HG03159 (cell line): ENCODE measurements around the gene SRPRA.
"Not testable (repeated sequence)": the region's sequence is repeated elsewhere in the genome, so short reads cannot be mapped to it uniquely, and the experiment has no call there.

Experiments used
- ATAC-seq: cut with Tn5 transposase; IDR thresholded peaks from one replicate; pipeline ENCODE4 v1.9.1; 2021; ENCODE audit warnings: mild to moderate bottlenecking, moderate library complexity; ENCODE audit not compliant: unreplicated experiment

The SRPRA gene, protein sequence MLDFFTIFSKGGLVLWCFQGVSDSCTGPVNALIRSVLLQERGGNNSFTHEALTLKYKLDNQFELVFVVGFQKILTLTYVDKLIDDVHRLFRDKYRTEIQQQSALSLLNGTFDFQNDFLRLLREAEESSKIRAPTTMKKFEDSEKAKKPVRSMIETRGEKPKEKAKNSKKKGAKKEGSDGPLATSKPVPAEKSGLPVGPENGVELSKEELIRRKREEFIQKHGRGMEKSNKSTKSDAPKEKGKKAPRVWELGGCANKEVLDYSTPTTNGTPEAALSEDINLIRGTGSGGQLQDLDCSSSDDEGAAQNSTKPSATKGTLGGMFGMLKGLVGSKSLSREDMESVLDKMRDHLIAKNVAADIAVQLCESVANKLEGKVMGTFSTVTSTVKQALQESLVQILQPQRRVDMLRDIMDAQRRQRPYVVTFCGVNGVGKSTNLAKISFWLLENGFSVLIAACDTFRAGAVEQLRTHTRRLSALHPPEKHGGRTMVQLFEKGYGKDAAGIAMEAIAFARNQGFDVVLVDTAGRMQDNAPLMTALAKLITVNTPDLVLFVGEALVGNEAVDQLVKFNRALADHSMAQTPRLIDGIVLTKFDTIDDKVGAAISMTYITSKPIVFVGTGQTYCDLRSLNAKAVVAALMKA

DNA sequence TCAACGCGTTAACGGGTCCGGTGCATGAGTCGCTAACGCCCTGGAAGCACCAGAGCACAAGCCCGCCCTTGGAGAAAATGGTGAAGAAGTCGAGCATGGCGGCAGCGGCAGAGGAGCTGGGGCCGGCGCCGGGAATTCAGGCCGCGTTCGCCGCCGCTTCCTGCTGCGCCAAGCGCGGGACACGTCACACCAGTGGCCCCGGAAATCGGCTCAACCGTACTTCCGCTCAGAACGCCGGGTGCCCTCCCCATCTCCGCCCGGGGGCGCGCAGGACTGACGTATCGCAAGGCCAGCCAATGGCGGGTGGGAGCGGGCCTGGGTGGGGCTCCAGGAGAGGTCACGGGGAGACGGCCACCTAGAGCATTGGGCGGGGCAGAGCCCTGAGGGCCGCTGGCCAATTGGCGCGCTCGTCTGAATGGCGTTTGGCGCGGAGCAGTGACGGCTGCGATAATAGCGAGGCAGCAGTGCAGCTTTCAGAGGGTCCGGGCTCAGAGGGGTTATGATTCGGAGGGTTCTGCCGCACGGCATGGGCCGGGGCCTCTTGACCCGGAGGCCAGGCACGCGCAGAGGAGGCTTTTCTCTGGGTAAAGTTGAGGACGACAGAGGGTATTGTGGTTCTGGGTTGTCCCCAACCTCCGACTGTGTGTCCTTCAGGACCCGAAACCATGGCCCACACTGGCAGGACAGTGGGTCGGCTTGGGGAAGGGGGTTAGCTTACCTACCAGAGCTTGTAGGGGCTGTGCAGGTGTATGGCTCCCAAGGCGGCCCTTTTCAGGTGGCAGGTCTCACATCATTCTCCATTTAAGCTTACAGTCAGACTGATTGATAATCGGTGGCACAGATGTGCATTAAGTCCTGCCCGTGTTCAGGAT, at the start of gene SRPRA, which contains the start of gene FOXRED1:
Gene SRPRA (minus strand): TSS at position 188 of the 872 bp plus-strand sequence. CDS start 91 bp downstream, at position 97.
Gene FOXRED1 (plus strand): TSS at position 447 of the 872 bp plus-strand sequence. CDS start 53 bp downstream, at position 500.
- peak; percentile 98 for ATAC-seq

DNA sequence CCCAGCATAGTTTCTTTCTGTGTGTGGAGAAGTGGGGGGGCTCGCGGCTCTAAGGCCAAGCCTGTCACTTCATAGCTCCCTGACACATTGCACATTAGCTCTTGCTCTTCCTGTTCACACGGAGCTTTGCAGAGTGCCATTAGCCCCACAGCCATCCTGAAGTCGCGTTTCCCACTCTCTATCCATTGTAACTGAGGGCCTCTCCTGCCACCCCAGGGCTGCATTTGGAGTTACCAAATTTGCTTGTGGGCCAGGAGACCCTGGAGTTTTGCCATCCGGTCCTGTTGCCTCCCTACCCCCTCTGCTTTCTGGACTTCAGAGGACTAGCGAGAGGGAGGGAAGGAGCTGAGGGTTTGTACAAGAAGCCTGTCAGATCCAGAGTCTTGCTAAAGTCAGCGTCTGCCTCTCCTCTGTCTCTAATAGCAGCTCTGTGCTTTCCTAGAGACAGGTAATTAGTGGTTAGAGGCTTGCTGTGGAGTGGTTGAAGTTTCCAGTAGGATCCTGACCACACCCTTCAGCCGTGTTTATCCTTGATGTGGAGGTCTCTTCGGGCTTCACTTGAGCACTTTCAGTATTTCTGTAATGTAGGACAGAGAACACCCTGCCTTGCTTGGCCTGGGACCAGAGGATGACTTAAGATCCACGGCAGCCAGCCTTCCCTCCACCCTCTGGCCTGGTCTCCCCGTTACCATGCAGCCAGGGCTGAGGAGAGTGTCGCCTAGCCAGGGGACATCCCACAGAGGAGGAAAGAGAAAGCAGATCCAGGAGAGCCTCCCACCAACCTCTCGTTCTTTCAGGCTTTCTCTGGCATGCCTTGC, 49.3 kb upstream of the SRPRA start:
- peak; percentile 25 for ATAC-seq

- ATAC-seq, result no peak
These were observed 48.7 kb upstream of the SRPRA start for GRCh38 chr11:126317432-126317755.

- ATAC-seq, result no peak
These were observed 45.1 kb upstream of the SRPRA start for GRCh38 chr11:126313826-126314225.

DNA sequence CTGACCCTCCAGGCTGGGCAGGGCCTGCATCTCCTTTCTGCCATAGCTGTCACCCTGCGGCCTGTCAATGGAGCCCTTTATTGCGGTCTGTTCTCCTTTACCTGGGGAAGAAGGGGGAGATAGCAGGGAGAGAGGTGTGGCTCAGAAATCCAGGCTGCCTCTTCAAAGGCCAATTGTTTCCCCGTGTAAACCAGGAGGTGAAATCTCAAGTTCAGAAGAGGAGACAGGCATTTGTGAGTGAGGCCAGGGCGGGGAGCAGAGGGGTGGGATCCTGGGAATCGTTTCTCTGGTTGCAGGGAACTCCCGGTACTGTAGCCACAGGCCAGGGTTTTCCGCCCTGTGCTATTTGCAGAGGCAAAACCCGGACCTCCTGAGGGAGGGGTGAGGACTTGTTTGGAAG, 44.3 kb upstream of the SRPRA start:
- no peak for ATAC-seq

DNA sequence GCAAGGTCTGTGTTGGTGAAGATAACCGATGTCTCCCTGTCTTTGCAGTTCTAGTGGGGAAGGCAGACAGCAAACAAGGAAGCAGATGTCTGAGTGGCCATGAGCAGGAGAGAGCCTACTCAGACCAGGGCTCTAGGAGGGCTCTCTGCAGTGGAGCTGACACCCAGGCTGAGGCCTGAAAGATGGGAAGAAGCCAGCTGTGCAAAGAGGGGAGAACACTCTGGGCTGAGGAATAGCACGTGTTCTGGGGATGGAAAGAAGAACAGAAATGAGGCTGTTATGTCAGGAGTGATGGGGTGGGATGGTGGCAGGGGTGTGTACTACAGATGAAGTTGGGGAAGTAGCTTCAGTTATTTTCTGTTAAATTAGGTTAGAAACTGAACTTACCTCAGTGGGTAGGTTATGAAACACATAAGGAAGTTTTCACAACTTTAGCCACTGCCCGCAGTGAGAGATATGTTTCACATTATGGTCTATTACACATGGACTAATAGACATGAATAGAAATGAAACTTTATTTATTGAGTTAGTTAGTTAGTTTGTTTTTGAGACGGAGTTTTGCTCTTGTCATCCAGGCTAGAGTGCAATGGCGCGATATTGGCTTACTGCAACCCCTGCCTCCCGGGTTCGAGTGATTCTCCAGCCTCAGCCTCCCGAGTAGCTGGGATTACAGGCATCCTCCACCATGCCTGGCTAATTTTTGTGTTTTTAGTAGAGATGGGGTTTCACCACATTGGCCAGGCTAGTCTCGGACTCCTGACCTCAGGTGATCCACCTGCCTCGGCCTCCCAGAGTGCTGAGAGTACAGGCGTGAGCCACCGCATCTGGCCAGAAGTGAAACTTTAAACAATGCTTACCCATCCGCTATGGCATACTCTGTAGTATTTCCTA, 43.0 kb upstream of the SRPRA start:
- ATAC-seq, result peak; percentile 67

- no peak for ATAC-seq
These were observed 42.3 kb upstream of the SRPRA start for GRCh38 chr11:126310992-126311310.

DNA sequence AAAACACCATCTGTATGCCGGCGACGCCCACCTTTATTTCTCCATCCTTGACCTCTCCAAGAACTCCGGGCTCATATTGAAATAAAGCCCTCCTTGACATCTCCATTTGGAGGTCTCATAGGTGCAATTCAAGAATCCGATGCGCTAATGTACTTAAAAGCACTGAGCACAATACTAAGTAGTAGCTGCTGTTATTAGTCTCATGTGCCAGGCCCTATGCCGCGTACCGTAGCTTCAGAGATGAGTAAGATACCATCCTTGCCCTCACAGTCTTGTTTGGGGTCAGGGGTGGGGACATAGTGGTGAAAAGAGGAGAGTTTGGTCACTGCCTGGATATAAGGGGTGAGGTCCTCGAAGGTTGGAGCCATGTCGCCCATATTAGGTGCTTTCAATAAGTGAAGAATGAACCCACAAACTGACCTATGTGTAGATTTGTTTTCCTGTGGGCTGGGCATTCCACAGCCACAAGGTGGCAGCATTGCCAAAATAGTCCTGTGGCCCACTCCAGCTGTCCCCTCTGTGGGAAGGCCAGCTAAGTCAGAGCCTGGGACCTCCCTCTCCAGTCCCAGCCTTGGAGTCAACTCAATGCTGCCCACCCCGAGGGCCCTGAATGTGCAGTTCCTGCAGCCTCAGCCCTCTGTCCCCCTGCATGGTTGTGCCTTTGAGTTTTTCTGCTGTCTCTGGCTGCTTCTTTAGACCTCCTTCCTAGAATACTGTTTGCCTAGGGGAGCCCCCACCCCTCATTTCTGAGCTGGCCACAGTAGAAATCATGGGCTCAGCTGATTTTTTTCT, 41.7 kb upstream of the SRPRA start:
- peak; percentile 40 for ATAC-seq

DNA sequence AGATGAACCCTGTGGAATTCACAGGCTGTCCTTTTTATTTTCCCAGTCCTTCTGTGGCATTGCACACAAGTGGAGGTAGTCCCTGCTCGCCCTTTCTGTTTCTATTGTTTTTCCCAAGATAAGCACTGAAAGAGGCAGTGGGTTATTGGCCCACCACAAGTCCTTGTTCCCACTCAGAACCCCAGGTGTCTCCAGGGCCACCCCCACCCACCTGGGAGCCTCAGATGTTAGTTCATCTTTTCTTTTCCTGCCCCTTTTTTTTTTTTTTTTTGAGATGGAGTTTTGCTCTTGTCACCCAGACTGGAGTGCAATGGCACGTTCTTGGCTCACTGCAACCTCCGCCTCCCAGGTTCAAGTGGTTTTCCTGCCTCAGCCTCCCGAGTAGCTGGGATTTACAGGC, 40.1 kb upstream of the SRPRA start:
- not testable (repeated sequence) for ATAC-seq

GRCh38 chr11:126308271-126308671, 39.6 kb upstream of the SRPRA start:
- no peak for ATAC-seq

DNA sequence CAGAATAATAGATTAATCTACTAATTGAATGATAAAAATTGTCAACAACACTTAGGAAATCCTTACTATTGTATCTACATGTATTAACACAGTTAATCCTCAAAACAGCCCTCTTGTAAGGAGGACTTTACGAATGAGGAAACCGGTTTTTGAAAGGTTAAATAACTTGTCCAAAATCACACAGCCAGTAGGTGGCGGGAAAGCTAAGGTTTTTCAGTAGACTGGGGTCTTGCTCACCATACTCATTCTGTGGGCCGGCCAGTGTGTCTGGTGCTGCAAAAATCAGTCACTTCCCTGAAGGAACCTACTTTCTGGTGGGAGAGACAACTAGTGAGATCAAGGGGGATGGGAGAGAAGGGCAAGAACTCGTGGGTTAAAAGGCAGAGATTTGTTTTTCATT, 39.0 kb upstream of the SRPRA start:
- ATAC-seq, result no peak

DNA sequence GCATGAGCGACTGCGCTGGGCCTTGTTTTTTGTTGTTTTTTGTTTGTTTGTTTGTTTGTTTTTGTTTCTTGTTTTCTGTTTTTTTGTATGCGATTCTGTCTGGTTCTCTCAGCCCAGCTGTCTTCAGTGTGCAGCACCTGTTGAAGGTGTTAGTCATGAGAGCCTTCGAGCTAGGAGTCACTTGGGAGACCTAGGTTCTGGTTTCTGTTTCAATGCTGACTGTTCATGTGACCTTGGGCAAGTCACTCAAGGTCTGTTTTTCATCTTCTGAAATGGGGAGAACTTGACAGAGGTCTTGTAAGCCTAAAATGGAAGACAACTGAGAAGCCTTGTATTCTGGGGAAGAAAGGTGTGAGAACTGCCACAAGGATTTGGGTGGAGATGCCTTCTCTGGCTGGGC, 37.0 kb upstream of the SRPRA start:
- peak; percentile 65 for ATAC-seq

DNA sequence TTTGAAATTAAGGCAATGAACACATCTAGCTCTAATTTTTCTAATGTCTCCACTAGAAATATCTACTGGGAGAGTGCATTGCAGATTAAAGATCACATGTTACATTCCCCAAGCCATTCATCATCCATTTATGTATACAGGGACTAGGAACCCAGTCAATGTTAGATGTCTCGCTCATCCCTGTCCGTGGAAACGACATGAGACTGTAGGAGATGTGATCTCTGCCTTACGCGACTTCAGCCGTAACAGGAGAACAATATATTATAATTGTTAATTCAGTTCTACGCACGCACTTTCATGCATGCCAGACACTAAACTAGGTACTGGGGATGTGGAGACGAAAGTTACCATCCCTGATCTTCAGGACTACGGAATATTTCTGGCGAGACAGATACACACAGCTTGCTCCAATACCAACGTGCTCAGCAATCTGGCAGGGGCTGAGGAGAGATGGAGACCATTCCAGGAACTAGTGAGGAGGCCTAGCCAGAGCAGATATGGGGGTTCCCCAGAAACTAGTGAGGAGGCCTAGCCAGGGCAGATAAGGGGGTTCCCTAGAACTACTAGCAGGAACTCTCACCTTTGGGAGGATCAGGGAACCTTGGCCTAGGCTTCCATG, 35.9 kb upstream of the SRPRA start:
- no peak for ATAC-seq

DNA sequence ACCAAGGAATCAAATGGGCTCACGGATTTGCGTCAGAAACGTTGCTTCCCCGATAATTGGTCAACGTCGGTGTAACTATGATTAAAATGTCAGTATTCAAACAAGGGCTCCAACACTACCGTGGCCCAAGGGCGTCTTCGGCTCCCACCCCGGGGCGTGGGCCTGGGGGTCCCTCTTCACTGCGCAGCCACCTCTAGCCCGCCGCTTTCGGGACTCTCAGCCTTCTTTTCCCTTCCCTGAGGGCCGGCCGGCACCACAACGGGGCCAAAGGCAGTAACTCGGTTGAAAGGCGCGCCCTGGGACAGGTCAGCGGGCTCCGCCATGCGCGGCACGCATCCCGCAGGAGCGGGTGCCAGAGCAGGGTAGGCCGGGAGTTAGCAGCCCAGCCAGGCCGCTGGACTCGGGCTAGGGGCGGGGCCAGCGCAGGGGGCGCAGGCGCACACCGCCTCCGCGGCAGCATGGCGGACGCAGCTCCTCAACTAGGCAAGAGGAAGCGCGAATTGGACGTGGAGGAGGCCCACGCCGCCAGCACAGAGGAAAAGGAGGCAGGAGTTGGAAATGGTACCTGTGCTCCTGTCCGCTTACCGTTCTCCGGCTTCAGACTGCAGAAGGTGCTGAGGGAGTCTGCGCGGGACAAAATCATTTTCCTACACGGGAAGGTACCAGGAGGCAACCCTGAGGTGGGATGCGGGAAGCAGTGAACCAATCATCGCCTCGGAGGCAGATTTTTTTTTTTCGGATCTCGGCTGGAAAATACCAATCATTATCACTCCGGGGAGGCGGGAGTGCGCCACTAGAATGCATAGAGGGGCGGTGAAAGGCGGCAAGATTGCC, 35.1 kb upstream of the SRPRA start, which contains the start of gene DCPS:
Gene DCPS (plus strand): TSS at position 438 of the 834 bp plus-strand sequence. CDS start 21 bp downstream, at position 459.
- ATAC-seq, result peak; percentile 83

DNA sequence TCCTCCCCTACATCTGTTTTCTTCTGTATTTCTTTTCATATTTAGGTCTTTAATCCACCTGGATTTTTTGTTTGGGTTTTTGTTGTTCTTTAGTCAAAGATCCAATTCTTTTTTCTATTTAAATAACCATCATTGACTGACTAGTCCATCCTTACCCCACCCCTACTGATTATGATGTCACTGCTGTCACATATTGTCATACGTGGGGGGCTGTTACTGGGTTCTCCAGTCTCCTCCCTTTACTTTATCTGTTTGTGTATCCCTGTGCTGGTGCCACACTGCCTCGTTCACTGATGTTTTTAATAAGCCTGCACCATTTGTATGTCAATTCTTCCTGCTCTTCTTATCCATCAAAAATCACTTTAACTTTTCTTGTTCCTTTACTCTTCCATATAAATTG, 28.3 kb upstream of the SRPRA start:
- ATAC-seq, result no peak

DNA sequence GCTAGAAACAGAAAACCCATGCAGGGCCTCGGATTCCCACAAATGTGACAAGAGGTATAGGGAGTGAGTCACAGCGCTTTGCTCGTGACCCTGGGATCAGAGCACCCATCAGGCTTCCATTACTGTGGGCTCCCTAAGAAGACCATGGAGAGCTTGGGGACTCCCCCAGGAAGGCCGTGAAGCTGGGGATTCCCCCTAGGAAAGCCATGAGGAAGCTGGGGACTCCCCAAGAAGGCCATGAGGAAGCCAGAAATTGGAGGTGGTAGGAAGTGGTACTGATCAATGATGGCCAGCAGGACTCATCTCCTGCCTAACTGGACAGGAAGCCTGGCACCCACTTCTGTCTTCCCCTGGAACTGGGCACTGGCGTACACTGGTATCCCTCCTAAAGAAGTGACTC, 25.0 kb upstream of the SRPRA start:
- no peak for ATAC-seq

- ATAC-seq, result no peak
These were observed 22.2 kb upstream of the SRPRA start for GRCh38 chr11:126290887-126291286.
